T47D (cell line): ENCODE measurements around the gene PLPPR5.

ENCODE experiments used
- DNase-seq, 2 experiments: peaks; one replicate each; pipeline versions ENCODE4 v3.0.0 to v3.0.0-alpha.2; 2011 to 2012; ENCODE audit warnings: low read depth in 1 of 2, low spot score in 1 of 2
- JUND ChIP-seq: IDR thresholded peaks from 2 replicates; pipeline ENCODE4 v1.6.1; 2012; ENCODE audit warnings: low read depth
- in situ Hi-C: cut with HindIII; loops from 2 replicates; pipeline ENCODE4 v1.10.0; 2016; ENCODE audit warnings: low sequenced_read_pairs, low pct_unique_long_range_greater_than_20kb

The PLPPR5 gene

GRCh38 chr1:98923667-98924066 is 81.0 kb downstream of the PLPPR5 start:
- no peak for DNase-seq
- in situ Hi-C loops, result no loop called here
- TF ChIP-seq JUND, result no peak

GRCh38 chr1:98921817-98922216 is 82.8 kb downstream of the PLPPR5 start:
- TF ChIP-seq JUND, result no peak
- DNase-seq, result peak; percentile 5 to 33
- in situ Hi-C loops, result no loop called here

GRCh38 chr1:98920441-98921110 is 84.1 kb downstream of the PLPPR5 start:
- in situ Hi-C loops, result no loop called here
- DNase-seq, result no peak
- no peak for TF ChIP-seq JUND

- no peak for DNase-seq
- no peak for TF ChIP-seq JUND
- in situ Hi-C loops, result no loop called here
Measured at GRCh38 chr1:98919652-98920051, 85.0 kb downstream of the PLPPR5 start.

GRCh38 chr1:98919211-98919610 is 85.5 kb downstream of the PLPPR5 start:
- TF ChIP-seq JUND, result no peak
- in situ Hi-C loops, result no loop called here

GRCh38 chr1:98914547-98914946 is 90.1 kb downstream of the PLPPR5 start:
- no peak for DNase-seq
- in situ Hi-C loops, result no loop called here
- no peak for TF ChIP-seq JUND

More at GRCh38 chr1:98919211-98919610, 85.5 kb downstream of the PLPPR5 start:
- no peak for DNase-seq

- TF ChIP-seq JUND, result no peak
- in situ Hi-C loops, result no loop called here
- DNase-seq, result no peak
Measured at GRCh38 chr1:98910827-98911226, 93.8 kb downstream of the PLPPR5 start.

- no peak for TF ChIP-seq JUND
- no peak for DNase-seq
- in situ Hi-C loops, result no loop called here
Measured at GRCh38 chr1:98908980-98909379, 95.7 kb downstream of the PLPPR5 start.

GRCh38 chr1:98906809-98907208 is 97.9 kb downstream of the PLPPR5 start:
- no peak for TF ChIP-seq JUND
- in situ Hi-C loops, result no loop called here
- no peak for DNase-seq

GRCh38 chr1:98906361-98906760 is 98.3 kb downstream of the PLPPR5 start:
- no peak for DNase-seq
- TF ChIP-seq JUND, result no peak
- in situ Hi-C loops, result no loop called here

- in situ Hi-C loops, result no loop called here
- no peak for DNase-seq
- no peak for TF ChIP-seq JUND
Measured at GRCh38 chr1:98904684-98905083, 100.0 kb downstream of the PLPPR5 start.

- TF ChIP-seq JUND, result no peak
- DNase-seq, result no peak
- in situ Hi-C loops, result no loop called here
Measured at GRCh38 chr1:98903726-98904125, 100.9 kb downstream of the PLPPR5 start.

- no peak for TF ChIP-seq JUND
- no peak for DNase-seq
- in situ Hi-C loops, result no loop called here
Measured at GRCh38 chr1:98903261-98903660, 101.4 kb downstream of the PLPPR5 start.

- in situ Hi-C loops, result no loop called here
- DNase-seq, result no peak
- no peak for TF ChIP-seq JUND
Measured at GRCh38 chr1:98898940-98899339, 105.7 kb downstream of the PLPPR5 start.
